ENCODE results near the gene CLHC1. TPM values are rescaled to one million over a fixed set of nuclear protein-coding genes. Genes with fewer than 3 reads are reported as not detected.

Gene CLHC1
- polyA plus RNA-seq, 3 donors = 2.4 to 5.0 TPM; not detected in 1

GRCh38 chr2:55169359-55169758 lies 62.7 kb downstream of the CLHC1 start:
- H3K79me2 ChIP-seq (ENCODE audit: insufficient read depth, low read length) = no peaks in the 10 kb centered on the region
- peaks cover 8 to 10% of the 10 kb centered on the region in 2 donors for H3K4me1 ChIP-seq (ENCODE audit: control insufficient read depth in 1 of 2, insufficient read depth in 2 of 2, low read length in 2 of 2)
- no peak overlapping the region for H3K27ac ChIP-seq (ENCODE audit: low read depth in 1 of 2, low read length in 2 of 2)
- no peak overlapping the region for H3K9ac ChIP-seq (ENCODE audit: insufficient read depth, low read length, poor library complexity, severe bottlenecking)
- no peaks in the 10 kb centered on the region for H3K9me3 ChIP-seq (replicated peaks in 1 of 2; ENCODE audit: control insufficient read depth in 1 of 2, insufficient read depth in 1 of 2, low read length in 2 of 2)
- no peaks in the 10 kb centered on the region for H4K20me1 ChIP-seq (ENCODE audit: insufficient read depth, low read length)
- Mint-ChIP-seq H3K4me3 (no peak overlapping the region), H3K27me3 (ENCODE audit: low read depth in 3 of 3) (no peaks in the 10 kb centered on the region), H3K36me3 (no peaks in the 10 kb centered on the region), H3K4me1 (peaks cover 19% of the 10 kb centered on the region), H3K27ac (no peak overlapping the region), H3K9me3 (no peaks in the 10 kb centered on the region)
- TF ChIP-seq CTCF (IDR thresholded peaks at IDR 0.05) = no peak
- WGBS (ENCODE audit: insufficient coverage) = no CpG with 5 or more reads among the region's 1 CpG
- no peak for DNase-seq
- no peak overlapping the region for H3K4me2 ChIP-seq (replicated peaks; ENCODE audit: extremely low read depth, low read length, poor library complexity, severe bottlenecking)
- no peak overlapping the region for H2AFZ ChIP-seq (ENCODE audit: insufficient read depth, low read depth, low read length, poor library complexity, severe bottlenecking)
- H3K27me3 ChIP-seq (ENCODE audit: control insufficient read depth in 2 of 2, insufficient read depth in 2 of 2, low read length in 2 of 2) = no peaks in the 10 kb centered on the region
- no peak overlapping the region for H3K4me3 ChIP-seq (replicated peaks in 1 of 3; ENCODE audit: low read depth in 2 of 3, low read length in 3 of 3)
- no peaks in the 10 kb centered on the region for H3K36me3 ChIP-seq (replicated peaks in 1 of 2; ENCODE audit: control insufficient read depth in 1 of 2, insufficient read depth in 2 of 2, low read length in 2 of 2)
- intact Hi-C loops (cut with micrococcal nuclease) = loop anchor here in 1 of 2 donors (5.0 to 10.0 kb wide), 3 partner anchors 55 to 152 kb away; no protein-coding TSS in a partner anchor

- Histone ChIP-seq H2AFZ (ENCODE audit: insufficient read depth, low read depth, low read length, poor library complexity, severe bottlenecking) (no peak overlapping the region), H3K4me3 (replicated peaks in 1 of 3; ENCODE audit: low read depth in 2 of 3, low read length in 3 of 3) (no peak overlapping the region), H3K4me1 (ENCODE audit: control insufficient read depth in 1 of 2, insufficient read depth in 2 of 2, low read length in 2 of 2) (peaks cover 8 to 10% of the 10 kb centered on the region in 2 donors), H3K4me2 (replicated peaks; ENCODE audit: extremely low read depth, low read length, poor library complexity, severe bottlenecking) (no peak overlapping the region), H3K27me3 (ENCODE audit: control insufficient read depth in 2 of 2, insufficient read depth in 2 of 2, low read length in 2 of 2) (no peaks in the 10 kb centered on the region), H3K79me2 (ENCODE audit: insufficient read depth, low read length) (no peaks in the 10 kb centered on the region), H3K9ac (ENCODE audit: insufficient read depth, low read length, poor library complexity, severe bottlenecking) (no peak overlapping the region), H3K36me3 (replicated peaks in 1 of 2; ENCODE audit: control insufficient read depth in 1 of 2, insufficient read depth in 2 of 2, low read length in 2 of 2) (no peaks in the 10 kb centered on the region), H4K20me1 (ENCODE audit: insufficient read depth, low read length) (no peaks in the 10 kb centered on the region), H3K9me3 (replicated peaks in 1 of 2; ENCODE audit: control insufficient read depth in 1 of 2, insufficient read depth in 1 of 2, low read length in 2 of 2) (no peaks in the 10 kb centered on the region), H3K27ac (ENCODE audit: low read depth in 1 of 2, low read length in 2 of 2) (peak overlapping the region in 1 of 2 donors; percentile 27)
- WGBS (ENCODE audit: insufficient coverage) = 40% methylated on average over 2 of the region's 6 CpGs
- H3K27ac Mint-ChIP-seq = no peak overlapping the region
- H3K9me3 Mint-ChIP-seq = no peaks in the 10 kb centered on the region
- DNase-seq = peak; percentile 53 to 75 (median 68)
- peaks cover 20% of the 10 kb centered on the region for H3K4me1 Mint-ChIP-seq
- TF ChIP-seq CTCF (IDR thresholded peaks at IDR 0.05) = peak; percentile 81
- no peaks in the 10 kb centered on the region for H3K27me3 Mint-ChIP-seq (ENCODE audit: low read depth in 3 of 3)
- intact Hi-C loops (cut with micrococcal nuclease) = loop anchor here in 1 of 2 donors (5.0 to 10.0 kb wide), 3 partner anchors 54 to 151 kb away; no protein-coding TSS in a partner anchor
- H3K36me3 Mint-ChIP-seq = no peaks in the 10 kb centered on the region
- H3K4me3 Mint-ChIP-seq = no peak overlapping the region
These were observed 63.6 kb downstream of the CLHC1 start for GRCh38 chr2:55168221-55169154.
